GM12874 (cell line): ENCODE measurements around the gene LRRFIP1.

ENCODE experiments used
- TF ChIP-seq, protein P1 (sequence below): IDR thresholded peaks from 2 replicates; pipeline ENCODE4 v1.5.1; 2011; ENCODE audit warnings: low read depth, mild to moderate bottlenecking, control low read depth, low read length, moderate library complexity; ENCODE audit not compliant: insufficient read depth

LRRFIP1 gene

DNA sequence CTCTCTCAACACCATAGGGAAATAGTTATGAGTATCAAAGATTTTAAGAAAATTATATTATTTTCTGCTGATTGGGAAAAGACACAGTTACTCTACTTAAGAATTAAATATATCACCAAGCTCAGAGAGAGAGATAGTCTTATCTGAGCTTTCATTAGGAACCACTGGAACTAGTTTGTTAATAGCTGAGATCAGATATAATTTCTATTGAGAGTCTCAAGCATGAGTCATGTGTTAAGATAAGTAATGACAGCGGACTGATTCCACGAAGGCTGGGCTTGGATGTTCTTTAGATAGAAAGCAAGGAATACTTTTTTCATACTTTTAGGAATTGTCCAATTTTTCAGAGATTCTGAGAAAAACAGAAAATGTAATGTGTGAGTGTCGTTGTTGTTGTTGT lies 126.8 kb downstream of the LRRFIP1 start:
- TF ChIP-seq, protein P1, sequence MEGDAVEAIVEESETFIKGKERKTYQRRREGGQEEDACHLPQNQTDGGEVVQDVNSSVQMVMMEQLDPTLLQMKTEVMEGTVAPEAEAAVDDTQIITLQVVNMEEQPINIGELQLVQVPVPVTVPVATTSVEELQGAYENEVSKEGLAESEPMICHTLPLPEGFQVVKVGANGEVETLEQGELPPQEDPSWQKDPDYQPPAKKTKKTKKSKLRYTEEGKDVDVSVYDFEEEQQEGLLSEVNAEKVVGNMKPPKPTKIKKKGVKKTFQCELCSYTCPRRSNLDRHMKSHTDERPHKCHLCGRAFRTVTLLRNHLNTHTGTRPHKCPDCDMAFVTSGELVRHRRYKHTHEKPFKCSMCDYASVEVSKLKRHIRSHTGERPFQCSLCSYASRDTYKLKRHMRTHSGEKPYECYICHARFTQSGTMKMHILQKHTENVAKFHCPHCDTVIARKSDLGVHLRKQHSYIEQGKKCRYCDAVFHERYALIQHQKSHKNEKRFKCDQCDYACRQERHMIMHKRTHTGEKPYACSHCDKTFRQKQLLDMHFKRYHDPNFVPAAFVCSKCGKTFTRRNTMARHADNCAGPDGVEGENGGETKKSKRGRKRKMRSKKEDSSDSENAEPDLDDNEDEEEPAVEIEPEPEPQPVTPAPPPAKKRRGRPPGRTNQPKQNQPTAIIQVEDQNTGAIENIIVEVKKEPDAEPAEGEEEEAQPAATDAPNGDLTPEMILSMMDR = no peak

DNA sequence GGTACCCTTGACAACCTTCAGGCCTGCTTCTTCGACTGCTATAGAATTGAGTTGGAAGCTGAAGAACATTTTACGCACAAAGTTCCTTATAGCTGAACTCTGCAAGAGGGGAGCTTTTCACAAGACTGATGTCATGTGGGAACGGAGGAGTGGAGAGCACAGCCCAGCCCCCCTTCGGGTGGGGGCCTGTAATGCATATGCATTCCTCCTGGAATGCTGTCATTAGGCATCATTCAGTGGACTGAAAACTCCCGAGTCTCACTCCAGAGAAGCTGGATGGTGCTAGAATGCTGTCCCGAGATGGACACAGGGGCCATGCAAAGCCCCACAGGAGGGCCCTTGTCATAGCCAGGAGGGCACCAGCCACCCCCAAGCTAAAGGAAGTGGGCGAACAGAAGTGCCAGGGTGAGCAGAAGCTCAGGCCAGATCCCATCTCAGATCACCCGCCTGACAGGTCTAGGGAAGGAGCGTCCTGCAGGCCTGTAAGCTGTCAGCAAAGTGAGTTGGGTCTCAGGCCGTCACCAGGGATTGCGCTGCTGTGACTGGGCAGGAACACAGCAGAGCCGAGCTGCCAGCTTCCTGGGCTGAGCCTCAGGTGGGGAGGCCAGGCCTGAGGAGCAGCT lies 127.3 kb downstream of the LRRFIP1 start:
- TF ChIP-seq, protein P1 = no peak

DNA sequence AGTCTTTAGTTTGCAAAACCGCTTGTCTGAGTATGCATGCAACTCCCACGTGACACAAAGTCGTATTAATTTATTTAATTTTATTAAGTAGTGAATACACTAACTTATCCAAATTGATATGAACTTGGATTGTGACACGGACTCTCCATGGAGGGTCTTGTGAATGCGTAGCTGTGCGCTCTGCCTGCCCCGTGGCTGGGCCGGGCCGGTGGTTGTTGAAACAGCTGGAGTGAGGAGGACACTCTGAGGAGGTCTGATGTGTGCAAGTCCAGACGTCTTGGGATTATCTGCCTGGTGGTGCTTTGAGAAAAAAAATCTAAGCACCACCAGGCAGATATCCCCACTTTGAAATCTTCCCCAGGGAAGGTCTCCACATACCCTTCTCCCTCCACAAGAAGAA lies 130.2 kb downstream of the LRRFIP1 start:
- TF ChIP-seq, protein P1 = no peak

DNA sequence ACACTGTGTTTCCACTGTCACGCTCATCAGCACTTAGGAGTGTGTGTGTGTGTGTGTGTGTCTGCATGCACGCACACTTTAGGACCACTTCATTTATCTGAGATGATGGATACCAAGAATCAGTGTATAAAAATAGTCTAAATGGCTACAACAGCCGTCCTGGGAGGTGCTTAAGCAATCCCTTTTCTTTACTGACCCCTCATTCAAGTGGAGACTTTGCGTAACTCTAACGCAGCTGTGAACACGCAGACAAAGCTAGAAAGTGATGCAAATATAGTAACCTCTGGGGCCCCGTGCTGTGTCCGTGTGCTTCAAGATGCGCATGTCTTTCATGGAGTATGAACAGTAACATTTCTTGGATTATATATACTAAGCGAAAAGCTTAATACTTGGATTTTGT lies 130.8 kb downstream of the LRRFIP1 start:
- TF ChIP-seq, protein P1 = no peak

DNA sequence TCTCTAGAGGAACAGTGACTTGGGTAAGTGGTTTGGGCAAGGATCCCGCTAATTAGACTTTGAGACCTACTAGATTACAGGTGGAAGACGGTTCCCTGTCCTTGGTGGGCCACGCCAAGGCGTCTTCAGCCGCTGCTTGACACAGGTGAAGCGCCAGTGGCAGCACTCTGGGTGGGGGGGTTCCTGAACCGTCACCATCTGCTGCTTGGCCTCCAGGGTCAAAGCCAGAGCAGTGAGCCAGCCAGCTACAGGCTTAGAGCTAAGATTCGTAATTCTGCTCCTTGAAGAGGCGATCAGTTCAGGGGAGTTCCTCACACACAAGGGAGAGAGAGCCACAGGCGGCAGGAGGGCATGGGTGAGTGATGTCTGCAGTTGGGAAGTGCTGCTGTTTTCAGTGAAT lies 131.8 kb downstream of the LRRFIP1 start:
- TF ChIP-seq, protein P1 = no peak

DNA sequence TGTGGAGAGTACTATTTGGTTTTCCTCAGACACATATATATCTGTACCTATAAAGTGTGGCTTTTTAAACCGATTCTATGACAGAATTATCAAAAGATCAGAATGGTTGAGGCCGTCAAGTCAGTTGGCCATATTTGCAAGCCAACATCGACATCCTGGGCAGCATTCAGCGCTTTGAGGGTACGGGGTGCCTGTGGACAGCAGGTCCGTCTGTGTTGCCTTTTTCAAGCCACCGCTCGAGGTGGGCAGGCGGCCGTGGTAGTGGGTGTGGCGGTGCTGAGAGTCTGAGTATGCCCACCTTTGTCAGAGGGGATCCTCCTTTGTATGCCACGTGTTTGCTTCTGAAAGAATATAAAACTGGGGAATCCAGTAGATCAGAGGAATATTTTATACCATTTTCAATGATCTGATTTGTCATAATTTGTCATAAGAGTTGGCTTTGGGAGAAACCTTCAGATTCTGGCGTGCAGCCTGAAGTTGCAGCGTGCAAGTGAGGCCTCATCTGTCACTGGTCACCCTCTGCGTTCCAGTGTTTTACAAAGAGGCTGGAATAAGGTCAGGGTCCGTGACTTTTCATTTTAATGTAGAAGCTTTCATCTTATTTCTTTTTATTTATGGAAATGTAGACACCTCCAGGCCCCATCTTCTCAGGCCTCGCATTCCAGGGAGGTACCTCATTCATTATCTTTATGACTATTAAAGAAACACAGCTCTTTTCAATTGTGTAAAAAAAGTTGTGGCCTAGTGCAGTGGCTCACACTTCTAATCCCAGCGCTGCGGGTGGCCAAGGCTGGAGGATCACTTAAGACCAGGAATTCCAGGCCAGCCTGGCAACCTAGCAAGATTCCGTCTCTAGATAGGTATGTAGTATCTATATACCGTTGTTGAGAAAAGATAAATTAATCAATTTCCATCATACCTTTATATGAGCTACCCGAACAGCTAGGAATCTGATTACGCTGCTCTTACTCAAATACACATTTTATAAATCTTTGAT lies 133.4 kb downstream of the LRRFIP1 start:
- TF ChIP-seq, protein P1 = no peak

DNA sequence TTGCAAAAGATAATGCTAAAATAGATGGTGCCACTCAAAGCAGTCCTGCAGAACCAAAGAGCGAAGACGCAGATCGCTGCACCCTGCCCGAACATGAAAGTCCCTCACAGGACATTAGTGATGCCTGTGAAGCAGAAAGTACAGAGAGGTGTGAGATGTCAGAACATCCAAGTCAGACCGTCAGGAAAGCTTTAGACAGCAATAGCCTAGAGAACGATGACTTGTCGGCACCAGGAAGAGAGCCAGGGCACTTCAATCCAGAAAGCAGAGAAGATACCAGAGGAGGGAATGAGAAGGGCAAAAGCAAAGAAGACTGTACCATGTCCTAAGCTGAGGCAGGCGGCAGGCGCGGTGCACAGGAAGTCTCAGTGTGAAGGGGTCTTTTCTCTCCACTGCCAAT lies 136.4 kb downstream of the LRRFIP1 start:
- TF ChIP-seq, protein P1 = no peak
